ENCODE data around the gene RBM22. TPM values are rescaled to one million over a fixed set of nuclear protein-coding genes. Genes with fewer than 3 reads are reported as not detected.

RBM22 gene
- total RNA-seq, 1 experiment from 2014 or later, result 34.0 TPM

DNA sequence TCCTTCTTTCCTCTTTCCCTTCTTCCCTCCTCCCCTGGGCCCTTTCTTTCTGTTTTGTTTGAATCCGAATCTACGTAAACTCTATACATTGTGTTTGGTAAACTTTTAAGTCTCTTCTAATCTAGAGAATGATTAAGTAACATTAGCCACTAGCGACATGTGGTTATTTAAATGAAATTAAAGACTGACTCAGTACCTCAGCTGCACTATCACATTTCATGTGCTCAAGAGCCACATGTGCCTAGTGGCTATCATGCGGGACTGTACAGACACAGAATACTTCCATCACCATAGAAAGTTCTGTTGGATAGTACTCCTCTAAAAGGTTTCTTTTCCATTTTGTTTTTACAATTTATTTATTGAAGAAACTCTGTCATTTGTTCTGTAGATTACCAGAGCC, 29.0 kb upstream of the RBM22 start:
- ATAC-seq (no peak), DNase-seq (ENCODE audit: low spot score) (no peak)
- no peak for TF ChIP-seq CREB1 (CRISPR knock-in tag; IDR thresholded peaks at IDR 0.05)
- TF ChIP-seq NR1H2 (CRISPR knock-in tag; IDR thresholded peaks at IDR 0.05), result no peak
- TF ChIP-seq ZNF416 (CRISPR knock-in tag; IDR thresholded peaks at IDR 0.05), result no peak
- TF ChIP-seq KAT7 (CRISPR knock-in tag; IDR thresholded peaks at IDR 0.05; ENCODE audit: borderline replicate concordance), result no peak
- TF ChIP-seq, protein P1, sequence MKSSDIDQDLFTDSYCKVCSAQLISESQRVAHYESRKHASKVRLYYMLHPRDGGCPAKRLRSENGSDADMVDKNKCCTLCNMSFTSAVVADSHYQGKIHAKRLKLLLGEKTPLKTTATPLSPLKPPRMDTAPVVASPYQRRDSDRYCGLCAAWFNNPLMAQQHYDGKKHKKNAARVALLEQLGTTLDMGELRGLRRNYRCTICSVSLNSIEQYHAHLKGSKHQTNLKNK (CRISPR knock-in tag; IDR thresholded peaks at IDR 0.05), result no peak
- no peak for TF ChIP-seq CBFB (CRISPR knock-in tag; IDR thresholded peaks at IDR 0.05; ENCODE audit: low read depth)
- no peak for TF ChIP-seq FOXK1 (CRISPR knock-in tag; IDR thresholded peaks at IDR 0.05)
- TF ChIP-seq, protein P2, sequence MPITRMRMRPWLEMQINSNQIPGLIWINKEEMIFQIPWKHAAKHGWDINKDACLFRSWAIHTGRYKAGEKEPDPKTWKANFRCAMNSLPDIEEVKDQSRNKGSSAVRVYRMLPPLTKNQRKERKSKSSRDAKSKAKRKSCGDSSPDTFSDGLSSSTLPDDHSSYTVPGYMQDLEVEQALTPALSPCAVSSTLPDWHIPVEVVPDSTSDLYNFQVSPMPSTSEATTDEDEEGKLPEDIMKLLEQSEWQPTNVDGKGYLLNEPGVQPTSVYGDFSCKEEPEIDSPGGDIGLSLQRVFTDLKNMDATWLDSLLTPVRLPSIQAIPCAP (CRISPR knock-in tag; IDR thresholded peaks at IDR 0.05), result no peak
- no peak for TF ChIP-seq SOX15 (CRISPR knock-in tag; IDR thresholded peaks at IDR 0.05)
- TF ChIP-seq, protein P3, sequence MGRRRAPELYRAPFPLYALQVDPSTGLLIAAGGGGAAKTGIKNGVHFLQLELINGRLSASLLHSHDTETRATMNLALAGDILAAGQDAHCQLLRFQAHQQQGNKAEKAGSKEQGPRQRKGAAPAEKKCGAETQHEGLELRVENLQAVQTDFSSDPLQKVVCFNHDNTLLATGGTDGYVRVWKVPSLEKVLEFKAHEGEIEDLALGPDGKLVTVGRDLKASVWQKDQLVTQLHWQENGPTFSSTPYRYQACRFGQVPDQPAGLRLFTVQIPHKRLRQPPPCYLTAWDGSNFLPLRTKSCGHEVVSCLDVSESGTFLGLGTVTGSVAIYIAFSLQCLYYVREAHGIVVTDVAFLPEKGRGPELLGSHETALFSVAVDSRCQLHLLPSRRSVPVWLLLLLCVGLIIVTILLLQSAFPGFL (CRISPR knock-in tag; IDR thresholded peaks at IDR 0.05; ENCODE audit: borderline replicate concordance), result no peak
- TF ChIP-seq, protein P4, sequence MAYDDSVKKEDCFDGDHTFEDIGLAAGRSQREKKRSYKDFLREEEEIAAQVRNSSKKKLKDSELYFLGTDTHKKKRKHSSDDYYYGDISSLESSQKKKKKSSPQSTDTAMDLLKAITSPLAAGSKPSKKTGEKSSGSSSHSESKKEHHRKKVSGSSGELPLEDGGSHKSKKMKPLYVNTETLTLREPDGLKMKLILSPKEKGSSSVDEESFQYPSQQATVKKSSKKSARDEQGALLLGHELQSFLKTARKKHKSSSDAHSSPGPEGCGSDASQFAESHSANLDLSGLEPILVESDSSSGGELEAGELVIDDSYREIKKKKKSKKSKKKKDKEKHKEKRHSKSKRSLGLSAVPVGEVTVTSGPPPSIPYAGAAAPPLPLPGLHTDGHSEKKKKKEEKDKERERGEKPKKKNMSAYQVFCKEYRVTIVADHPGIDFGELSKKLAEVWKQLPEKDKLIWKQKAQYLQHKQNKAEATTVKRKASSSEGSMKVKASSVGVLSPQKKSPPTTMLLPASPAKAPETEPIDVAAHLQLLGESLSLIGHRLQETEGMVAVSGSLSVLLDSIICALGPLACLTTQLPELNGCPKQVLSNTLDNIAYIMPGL (CRISPR knock-in tag; IDR thresholded peaks at IDR 0.05), result no peak
- Mint-ChIP-seq H3K9me3 (peaks cover 5% of the 10 kb centered on the region; the same call in 1 of the 2 replicates), H3K27ac (no peak overlapping the region), H3K4me1 (no peaks in the 10 kb centered on the region), H3K4me3 (no peak overlapping the region), H3K36me3 (peaks cover 57% of the 10 kb centered on the region), H3K27me3 (ENCODE audit: low read depth) (no peaks in the 10 kb centered on the region)
- ChIA-PET POLR2A (no interaction called here), CTCF (no interaction called here)

DNA sequence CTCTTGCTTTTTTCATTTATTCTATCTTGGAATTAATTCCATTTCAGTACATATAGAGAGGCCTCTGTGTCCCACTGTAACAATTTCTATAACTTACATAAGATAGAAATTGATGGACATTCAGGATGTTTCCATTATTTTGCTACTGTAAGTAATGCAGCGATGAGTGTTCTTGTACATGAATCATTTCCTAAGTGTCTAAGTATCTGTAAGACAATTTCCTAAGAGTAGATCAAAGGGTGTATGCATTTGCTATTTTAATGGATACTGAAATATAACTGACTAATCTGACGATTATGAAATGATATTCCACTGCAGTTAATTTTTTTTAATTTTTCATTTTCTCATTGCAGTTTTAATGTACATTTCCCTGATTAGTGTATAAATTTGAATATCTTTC, 23.0 kb upstream of the RBM22 start:
- Mint-ChIP-seq H3K36me3 (peaks cover 54% of the 10 kb centered on the region), H3K4me3 (no peak overlapping the region), H3K27ac (no peak overlapping the region), H3K9me3 (no peaks in the 10 kb centered on the region), H3K4me1 (no peaks in the 10 kb centered on the region), H3K27me3 (ENCODE audit: low read depth) (no peaks in the 10 kb centered on the region)
- no peak for DNase-seq (ENCODE audit: low spot score)
- ATAC-seq, result no peak
- CTCF ChIA-PET, result no interaction called here
- no peak for TF ChIP-seq FOXP1 (CRISPR knock-in tag; IDR thresholded peaks at IDR 0.05; ENCODE audit: borderline replicate concordance)
- no peak for TF ChIP-seq JAZF1 (CRISPR knock-in tag; IDR thresholded peaks at IDR 0.05)
- TF ChIP-seq ZNF671 (CRISPR knock-in tag; IDR thresholded peaks at IDR 0.05), result no peak
- TF ChIP-seq, protein P5, sequence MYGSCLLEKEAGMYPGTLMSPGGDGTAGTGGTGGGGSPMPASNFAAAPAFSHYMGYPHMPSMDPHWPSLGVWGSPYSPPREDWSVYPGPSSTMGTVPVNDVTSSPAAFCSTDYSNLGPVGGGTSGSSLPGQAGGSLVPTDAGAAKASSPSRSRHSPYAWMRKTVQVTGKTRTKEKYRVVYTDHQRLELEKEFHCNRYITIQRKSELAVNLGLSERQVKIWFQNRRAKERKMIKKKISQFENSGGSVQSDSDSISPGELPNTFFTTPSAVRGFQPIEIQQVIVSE (CRISPR knock-in tag; IDR thresholded peaks at IDR 0.05; ENCODE audit: borderline replicate concordance), result no peak
- POLR2A ChIA-PET, result no interaction called here

DNA sequence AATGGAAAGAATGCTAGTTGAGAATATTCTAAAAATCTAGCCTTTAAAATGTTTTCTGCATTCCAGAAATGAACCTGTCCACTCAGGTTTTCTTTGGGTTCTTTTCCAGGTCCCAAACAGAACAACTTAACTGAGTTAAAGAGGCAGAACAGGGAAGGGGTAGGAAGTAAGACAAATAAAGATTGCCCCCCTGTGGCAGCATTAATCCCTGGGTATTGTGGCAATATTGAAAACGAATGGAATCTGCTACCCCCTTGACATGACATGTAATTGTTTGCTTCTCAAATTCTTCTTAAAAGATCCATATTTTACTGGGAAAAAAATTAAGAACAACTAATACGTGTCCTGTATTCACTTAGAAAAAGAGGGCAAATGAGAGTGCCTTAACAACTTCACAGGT, 9.3 kb upstream of the RBM22 start:
- H3K36me3 Mint-ChIP-seq, result peaks cover 13% of the 10 kb centered on the region
- no peaks in the 10 kb centered on the region for H3K9me3 Mint-ChIP-seq
- no peak for ATAC-seq
- ChIA-PET CTCF (interaction anchor here (2.0 kb wide), 1 partner anchor 9 kb away, joined by 8 read pairs; the partner anchor contains the start of gene RBM22), POLR2A (no interaction called here)
- H3K4me3 Mint-ChIP-seq, result no peak overlapping the region
- no peak overlapping the region for H3K27ac Mint-ChIP-seq
- no peak for DNase-seq (ENCODE audit: low spot score)
- H3K4me1 Mint-ChIP-seq, result 0 out of 2 replicates have a peak, but pooled peaks cover 4% of the 10 kb centered on the region
- no peaks in the 10 kb centered on the region; the same call in 1 of the 2 replicates for H3K27me3 Mint-ChIP-seq (ENCODE audit: low read depth)
- TF ChIP-seq TCF7 (CRISPR knock-in tag; IDR thresholded peaks at IDR 0.05; ENCODE audit: low read depth) (no peak), EMX1 (CRISPR knock-in tag; IDR thresholded peaks at IDR 0.05) (no peak), SP1 (CRISPR knock-in tag; conservative IDR thresholded peaks at IDR 0.05) (no peak), CREM (CRISPR knock-in tag; IDR thresholded peaks at IDR 0.05) (no peak), ZNF219 (CRISPR knock-in tag; IDR thresholded peaks at IDR 0.05; ENCODE audit: borderline replicate concordance) (no peak), ZNF263 (CRISPR knock-in tag; IDR thresholded peaks at IDR 0.05; ENCODE audit: low read depth) (no peak)
- TF ChIP-seq, protein P5 (CRISPR knock-in tag; IDR thresholded peaks at IDR 0.05; ENCODE audit: borderline replicate concordance), result no peak
- TF ChIP-seq, protein P3 (CRISPR knock-in tag; IDR thresholded peaks at IDR 0.05; ENCODE audit: borderline replicate concordance), result no peak

Measured in WTC11 (cell line).